ENCODE data around the gene MAPT.

GRCh38 chr17:45987706-45988105, 93.4 kb downstream of the MAPT start:
- no peak for TF ChIP-seq CTCF (conservative IDR thresholded peaks at IDR 0.05; ENCODE audit: low read depth, low read length)
- TF ChIP-seq EZH2 (IDR thresholded peaks at IDR 0.05; ENCODE audit: borderline replicate concordance, low read depth, low read length, poor library complexity, severe bottlenecking), result no peak

All from A673 (cell line).